NCI-H146 (cell line): ENCODE results near the gene ZFP37.
"Not testable (repeated sequence)": the region's sequence is repeated elsewhere in the genome, so short reads cannot be mapped to it uniquely, and the experiment has no call there.

ENCODE experiments used
- DNase-seq: peaks from one replicate; lab custom pipeline; 2025; lab: John Stamatoyannopoulos, UW

Gene ZFP37

GRCh38 chr9:113056191-113057106 is at the start of gene ZFP37:
Gene ZFP37 (minus strand): TSS chr9:113056724. CDS start chr9:113056688, 36 bp downstream.
- peak; percentile 92 for DNase-seq

GRCh38 chr9:113105345-113105744 is 48.8 kb upstream of the ZFP37 start:
- not testable (repeated sequence) for DNase-seq

- DNase-seq, result no peak
Measured at GRCh38 chr9:113095561-113095960, 39.0 kb upstream of the ZFP37 start.

- not testable (repeated sequence) for DNase-seq
Measured at GRCh38 chr9:113089924-113090323, 33.4 kb upstream of the ZFP37 start.

GRCh38 chr9:113089143-113089505 is 32.6 kb upstream of the ZFP37 start:
- not testable (repeated sequence) for DNase-seq

GRCh38 chr9:113088456-113089142 is 32.1 kb upstream of the ZFP37 start:
- DNase-seq, result peak; percentile 55

GRCh38 chr9:113062932-113063310 is 6.4 kb upstream of the ZFP37 start:
- not testable (repeated sequence) for DNase-seq

GRCh38 chr9:113062256-113062931 is 5.9 kb upstream of the ZFP37 start:
- DNase-seq, result not testable (repeated sequence)

GRCh38 chr9:113061072-113061850 is 4.7 kb upstream of the ZFP37 start:
- peak; percentile 1 for DNase-seq

- DNase-seq, result peak; percentile 57
Measured at GRCh38 chr9:113059581-113060284, 3.2 kb upstream of the ZFP37 start.

- no peak for DNase-seq
Measured at GRCh38 chr9:113057193-113057592, 669 bp upstream of the ZFP37 start.

GRCh38 chr9:113042884-113043657 is 13.5 kb downstream of the ZFP37 start:
- DNase-seq, result no peak

GRCh38 chr9:113026200-113026599 is 30.3 kb downstream of the ZFP37 start:
- no peak for DNase-seq

GRCh38 chr9:113018247-113018646 is 38.3 kb downstream of the ZFP37 start:
- no peak for DNase-seq

- peak; percentile 0 for DNase-seq
Measured at GRCh38 chr9:113012492-113012891, 44.0 kb downstream of the ZFP37 start.

- DNase-seq, result peak; percentile 78
Measured at GRCh38 chr9:113011911-113012381, 44.6 kb downstream of the ZFP37 start, which contains the start of gene ZNF883. Gene ZNF883 (minus strand): TSS chr9:113012192.

GRCh38 chr9:113005777-113006176 is 50.7 kb downstream of the ZFP37 start:
- DNase-seq, result no peak

GRCh38 chr9:112997236-112997941 is 59.1 kb downstream of the ZFP37 start:
- no peak for DNase-seq
